A549 (cell line): ENCODE measurements around the gene TMEM51.

Experiments
- CTCF ChIP-seq: fragments of >200 bp; sonication (Bioruptor Twin); formaldehyde crosslinking; IDR thresholded peaks from 3 replicates; pipeline ENCODE4 v1.5.1; 2016
- HOXA7 ChIP-seq: fragments of 250-450 bp; sonication (Bioruptor Pico); IDR thresholded peaks from 2 replicates; pipeline ENCODE4 v1.5.0; 2020; ENCODE audit warnings: mild to moderate bottlenecking, moderate library complexity
- MYC ChIP-seq: IDR thresholded peaks from 2 replicates; pipeline ENCODE4 v1.6.1; 2012; ENCODE audit warnings: mild to moderate bottlenecking, inconsistent platforms, low read length, improper control_type of control experiment, borderline replicate concordance

DNA sequence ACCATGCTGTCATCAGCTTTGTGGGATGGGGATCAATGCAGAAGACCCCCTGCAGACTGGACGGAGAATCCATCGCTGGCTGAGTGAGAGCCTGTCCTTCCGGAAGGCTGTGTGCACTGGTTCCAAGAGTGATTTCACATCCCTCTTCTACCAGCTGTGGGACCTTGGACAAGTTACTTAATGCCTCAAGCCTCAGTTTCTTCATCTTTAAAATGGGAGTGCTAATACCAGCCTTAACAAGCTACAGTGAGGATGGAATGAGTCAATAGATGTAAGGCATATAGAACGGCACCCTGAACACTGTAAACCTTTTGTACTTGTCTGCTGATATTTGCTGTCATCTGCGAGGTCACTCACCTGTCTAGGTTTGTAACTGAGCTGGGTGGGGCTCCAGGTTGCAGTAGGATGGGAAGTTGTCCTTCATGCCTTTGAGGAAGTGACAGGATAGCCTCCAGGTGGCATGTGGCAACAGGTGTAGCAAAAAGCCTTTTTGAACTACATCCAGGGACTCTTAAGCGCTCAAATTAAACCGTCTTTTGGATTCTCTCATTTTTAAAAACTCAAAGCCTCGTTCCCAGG is 27.5 kb downstream of the TMEM51 start:
- TF ChIP-seq HOXA7 = no peak
- no peak for TF ChIP-seq MYC
- no peak for TF ChIP-seq CTCF
